GM10847 (cell line): ENCODE results near the gene SLC34A1.

ENCODE experiments used
- POLR2A ChIP-seq: IDR thresholded peaks from 2 replicates; pipeline ENCODE4 v1.6.1; 2011; ENCODE audit not compliant: insufficient read length; ENCODE audit errors: extremely low read depth

Gene SLC34A1

GRCh38 chr5:177403792-177404640 lies 19.8 kb downstream of the SLC34A1 start:
- peak; percentile 5 for TF ChIP-seq POLR2A

DNA sequence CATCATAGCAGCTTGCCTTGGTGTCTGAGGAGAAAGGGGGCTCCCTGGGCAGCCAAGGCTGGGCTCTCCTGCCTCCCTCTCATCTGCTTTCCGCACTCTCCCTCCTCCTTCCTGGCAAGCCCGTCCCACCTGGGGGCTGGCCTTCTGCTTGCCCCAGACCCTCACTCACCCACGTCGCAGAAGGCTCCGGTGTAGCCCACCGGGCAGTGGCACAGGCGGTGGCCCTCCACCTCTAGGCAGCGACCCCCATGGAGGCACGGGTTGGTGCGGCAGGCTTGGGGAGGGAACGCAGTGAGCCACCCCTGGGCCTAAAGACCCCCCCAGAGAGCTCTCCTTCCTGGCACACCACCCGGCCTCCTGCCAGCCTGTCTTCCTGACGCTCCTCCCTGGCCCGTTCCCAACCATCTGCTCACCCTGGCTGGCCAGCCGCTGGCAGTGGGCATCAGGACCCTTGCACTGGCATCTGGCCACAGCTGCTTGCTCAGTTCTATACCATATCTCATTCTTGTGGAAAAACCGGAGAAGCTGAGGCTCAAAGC lies 20.5 kb downstream of the SLC34A1 start:
- no peak for TF ChIP-seq POLR2A

DNA sequence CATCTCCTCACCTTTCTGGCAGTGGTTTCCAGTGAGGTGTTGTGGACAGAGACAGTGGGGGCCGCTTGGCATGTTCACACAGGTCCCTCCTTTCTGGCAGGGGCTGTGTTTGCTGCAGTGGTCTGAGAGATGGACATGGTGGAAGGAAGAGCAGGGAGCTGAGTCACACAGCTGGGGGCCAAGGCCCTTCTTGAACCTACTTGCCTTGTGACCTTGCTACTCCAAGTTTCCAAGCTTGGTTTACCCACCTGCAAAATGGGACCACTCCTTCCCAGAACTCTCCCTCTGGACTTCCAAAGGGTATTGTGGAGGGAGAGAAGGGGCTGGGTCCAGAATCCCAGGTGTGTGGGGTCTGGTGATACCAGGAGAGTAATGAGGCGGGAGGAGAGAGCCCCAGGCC lies 21.1 kb downstream of the SLC34A1 start:
- no peak for TF ChIP-seq POLR2A

DNA sequence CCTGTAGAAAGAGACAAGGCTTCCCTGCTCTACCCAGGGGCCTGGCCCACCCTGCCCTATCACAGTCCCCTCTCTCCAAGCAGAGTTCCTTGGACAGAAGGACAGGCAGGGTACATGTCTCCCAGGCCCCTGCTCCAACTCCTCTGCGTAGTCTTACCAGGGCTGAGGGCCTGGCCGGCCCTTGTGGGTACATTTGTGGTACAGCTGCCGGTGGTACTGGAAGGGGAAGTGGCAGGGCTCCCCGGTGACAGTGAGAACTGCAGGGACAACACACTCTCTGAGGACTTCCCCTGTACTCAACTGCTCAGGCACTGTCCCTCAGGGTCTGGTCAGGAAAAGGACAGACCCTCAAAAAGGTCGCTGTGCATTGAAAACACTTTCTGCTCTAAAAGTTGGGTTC lies 21.6 kb downstream of the SLC34A1 start:
- no peak for TF ChIP-seq POLR2A

DNA sequence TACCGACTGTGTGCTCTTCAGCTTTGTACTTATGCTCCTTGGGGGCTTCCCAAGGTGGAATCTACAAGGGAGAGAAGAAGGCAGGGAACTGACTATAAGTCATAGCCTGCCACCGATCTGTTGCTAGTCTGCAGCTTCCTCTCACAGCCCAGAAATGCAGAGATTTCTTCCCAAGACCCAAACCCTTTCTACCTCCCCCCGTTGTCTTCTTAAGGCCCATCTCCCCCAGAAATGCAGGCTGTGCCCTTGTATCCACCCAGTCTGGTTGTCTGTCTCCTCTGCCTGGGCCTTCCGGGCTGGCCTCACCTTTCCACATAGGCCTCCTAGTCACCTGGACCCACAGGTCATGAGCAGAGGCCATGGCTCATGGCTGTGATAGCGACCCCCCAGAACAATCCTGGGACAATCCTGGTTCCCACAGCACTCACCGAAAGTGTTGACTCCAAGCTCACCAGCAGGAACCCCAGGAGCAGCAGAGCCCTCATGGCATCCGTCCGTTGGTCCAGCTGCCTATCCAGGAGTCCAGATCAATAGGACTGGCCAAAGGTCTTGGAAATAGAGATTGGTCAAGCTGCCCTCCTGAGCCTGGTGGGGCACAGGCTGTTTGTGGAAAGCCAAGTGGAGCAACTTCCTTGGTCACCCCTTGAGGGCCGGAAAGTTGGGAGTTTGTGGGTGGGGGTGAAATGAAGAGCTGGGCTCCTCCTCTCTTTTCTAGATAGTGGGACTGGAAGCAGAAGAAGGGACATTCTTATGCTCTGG lies 25.0 kb downstream of the SLC34A1 start, which contains the start of gene F12:
F12 (minus strand) TSS at position 522 of the 759 bp plus-strand sequence; CDS start at position 485, 37 bp downstream.
- TF ChIP-seq POLR2A: no peak

GRCh38 chr5:177410575-177410974 lies 26.3 kb downstream of the SLC34A1 start:
- no peak for TF ChIP-seq POLR2A

DNA sequence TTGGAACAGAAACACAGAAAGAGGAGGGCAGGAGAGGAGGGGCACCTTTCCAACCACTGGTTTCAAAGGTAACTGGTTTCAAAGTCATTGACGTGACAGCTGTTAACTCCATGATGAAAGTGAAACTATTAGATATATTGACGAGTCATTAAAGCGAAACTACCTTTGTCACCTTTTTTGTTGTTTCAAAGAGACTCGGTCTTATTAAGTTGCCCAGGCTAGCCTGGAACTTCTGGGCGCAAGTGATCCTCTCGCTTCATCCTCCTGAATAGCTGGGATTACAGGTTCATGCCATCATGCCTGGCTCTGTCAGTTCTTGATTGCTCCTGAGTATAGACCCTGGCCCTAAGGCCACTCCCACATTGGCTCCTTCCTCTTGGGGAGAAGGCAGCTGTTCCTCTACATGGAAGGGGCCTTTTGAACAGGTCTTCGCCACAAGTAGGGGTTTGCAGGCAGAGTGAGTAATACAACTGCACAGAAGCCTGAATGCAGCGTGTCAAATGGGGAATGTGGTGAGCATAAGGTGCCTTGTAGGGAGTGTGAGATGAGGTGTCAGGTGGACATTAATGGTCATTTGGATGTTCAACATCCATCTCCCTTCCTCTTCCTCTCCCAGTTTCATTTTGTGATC lies 28.5 kb downstream of the SLC34A1 start:
- no peak for TF ChIP-seq POLR2A

DNA sequence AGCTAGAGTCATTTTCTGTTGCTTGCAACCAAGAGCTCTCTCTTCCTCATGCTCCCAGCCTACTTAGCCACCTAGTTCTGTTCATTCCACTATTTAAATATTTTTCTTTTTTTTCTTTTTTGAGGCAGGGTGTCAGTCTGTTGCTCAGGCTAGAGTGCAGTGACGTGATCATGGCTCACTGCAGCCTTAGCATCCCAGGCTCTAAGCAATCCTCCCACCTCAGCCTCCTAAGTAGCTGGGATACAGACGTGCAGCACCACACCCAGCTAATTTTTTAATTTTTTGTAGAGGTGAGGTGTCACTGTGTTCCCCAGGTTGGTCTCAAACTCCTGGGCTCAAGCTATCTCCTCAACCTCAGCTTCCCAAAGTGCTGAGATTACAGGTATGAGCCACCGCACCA lies 30.2 kb downstream of the SLC34A1 start:
- no peak for TF ChIP-seq POLR2A

DNA sequence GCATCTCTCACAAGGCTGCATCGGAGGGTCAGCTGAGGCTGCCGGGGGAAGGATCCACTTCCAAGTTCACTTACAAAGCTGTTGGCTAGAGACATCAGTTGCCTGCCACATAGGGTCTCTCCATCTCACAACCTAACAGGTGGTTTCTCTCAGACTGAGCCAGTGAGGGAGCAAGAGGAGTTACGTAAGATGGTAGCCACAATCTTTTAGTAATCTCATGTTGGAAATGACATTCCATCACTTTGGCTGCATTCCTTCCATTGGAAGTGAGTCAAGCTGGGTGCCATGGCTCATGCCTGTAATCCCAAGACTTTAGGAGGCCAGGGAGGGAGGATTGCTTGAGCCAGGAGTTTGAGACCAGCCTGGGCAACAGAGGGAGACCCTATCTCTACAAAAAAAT lies 34.8 kb downstream of the SLC34A1 start:
- TF ChIP-seq POLR2A: no peak

DNA sequence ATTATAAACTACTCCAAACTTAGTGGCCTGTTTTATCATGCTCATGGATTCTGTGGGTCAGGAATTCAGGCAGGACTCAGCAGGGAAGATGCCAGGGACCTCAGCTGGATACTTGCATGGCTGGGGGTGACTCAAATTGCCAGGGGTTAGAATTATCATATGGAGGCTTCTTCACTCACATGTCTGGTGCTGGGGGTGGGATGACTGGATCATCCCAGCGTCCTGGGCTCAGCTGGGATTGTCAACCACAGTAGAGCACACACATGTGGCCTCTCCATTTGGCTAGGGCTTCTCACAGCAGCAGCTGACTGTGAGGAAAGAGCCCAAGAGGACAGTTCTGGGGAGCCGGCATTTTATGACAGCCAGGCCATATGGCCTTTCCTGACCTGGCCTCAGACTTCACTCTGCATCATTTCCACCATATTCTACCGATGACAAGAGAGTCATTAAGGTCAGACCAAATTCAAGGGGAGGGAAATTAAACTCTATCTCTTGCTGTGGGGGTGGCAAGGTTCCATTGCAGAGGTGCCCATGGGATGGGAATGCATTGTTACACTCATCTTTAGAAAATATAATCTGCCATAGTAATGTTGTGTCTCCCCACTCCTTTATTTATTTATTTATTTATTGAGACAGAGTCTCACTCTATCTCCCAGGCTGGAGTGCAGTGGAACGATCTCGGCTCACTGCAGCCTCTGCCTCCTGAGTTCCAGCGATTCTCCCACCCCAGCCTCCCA lies 37.0 kb downstream of the SLC34A1 start:
- no peak for TF ChIP-seq POLR2A

GRCh38 chr5:177423671-177424070 lies 39.4 kb downstream of the SLC34A1 start:
- no peak for TF ChIP-seq POLR2A

GRCh38 chr5:177425196-177425800 lies 41.1 kb downstream of the SLC34A1 start:
- TF ChIP-seq POLR2A: no peak

GRCh38 chr5:177425801-177426565 lies 41.7 kb downstream of the SLC34A1 start:
- TF ChIP-seq POLR2A: peak; percentile 66
